ENCODE results near the gene PPP3R1. TPM values are rescaled to one million over a fixed set of nuclear protein-coding genes. Genes with fewer than 3 reads are reported as not detected.

Gene PPP3R1
- total and polyA plus RNA-seq, 2 of the 4 experiments (the other 2 are of a cell fraction): 9.1 to 17.3 TPM

GRCh38 chr2:68244456-68244855 lies 7.9 kb downstream of the PPP3R1 start:
- in situ Hi-C loops (cut with MboI; ENCODE audit: low sequenced_read_pairs): loop anchor here (10.0 kb wide), 1 partner anchor 50 kb away; no protein-coding TSS in a partner anchor
- Histone ChIP-seq H2AK9ac (replicated peaks; ENCODE audit: low read depth, low read length, poor library complexity) (no peak overlapping the region), H3K9me1 (ENCODE audit: insufficient read depth, low read length) (peaks cover 17% of the 10 kb centered on the region), H3K14ac (replicated peaks; ENCODE audit: low read depth, low read length) (no peak overlapping the region), H3K36me3 (ENCODE audit: control insufficient read depth, insufficient read depth, low read length) (peaks cover 10% of the 10 kb centered on the region), H3K27me3 (ENCODE audit: control insufficient read depth, insufficient read depth, low read length) (no peaks in the 10 kb centered on the region), H2BK20ac (ENCODE audit: low read depth, low read length) (no peak overlapping the region), H2AFZ (replicated peaks; ENCODE audit: low read length, poor library complexity) (no peak overlapping the region), H4K20me1 (ENCODE audit: insufficient read depth, low read length) (peaks cover 90% of the 10 kb centered on the region), H3K4me1 (ENCODE audit: control insufficient read depth, insufficient read depth, low read length) (peaks cover 21% of the 10 kb centered on the region), H3K4ac (ENCODE audit: low read depth, low read length) (no peak overlapping the region), H3K27ac (ENCODE audit: insufficient read depth, low read length) (no peak overlapping the region), H4K91ac (ENCODE audit: insufficient read depth, low read depth, low read length) (no peak overlapping the region), H2BK120ac (ENCODE audit: low read depth, low read length) (no peak overlapping the region), H3K56ac (ENCODE audit: extremely low read depth, insufficient read depth, low read length) (no peak overlapping the region), H4K8ac (ENCODE audit: low read depth in 2 of 2, low read length in 2 of 2) (no peak overlapping the region), H2BK5ac (ENCODE audit: low read depth, low read length, poor library complexity, severe bottlenecking) (no peak overlapping the region), H3K4me3 (ENCODE audit: insufficient read depth, low read depth, low read length) (no peak overlapping the region), H2BK15ac (ENCODE audit: low read depth, low read length) (no peak overlapping the region), H3K23ac (ENCODE audit: low read depth, low read length) (no peak overlapping the region), H4K5ac (ENCODE audit: low read depth, low read length) (no peak overlapping the region), H3K79me1 (ENCODE audit: low read depth in 1 of 2, low read length in 2 of 2) (peaks cover 0 to 56% of the 10 kb centered on the region in 2 experiments; a peak in 2 of 4 replicates), H3K18ac (ENCODE audit: low read depth, low read length) (no peak overlapping the region), H2AK5ac (ENCODE audit: low read depth, low read length) (no peak overlapping the region), H3K9me3 (ENCODE audit: control insufficient read depth, insufficient read depth, low read length) (no peaks in the 10 kb centered on the region), H3K9ac (ENCODE audit: low read depth, low read length) (no peak overlapping the region), H3K4me2 (ENCODE audit: low read depth, low read length) (no peak overlapping the region)
- TF ChIP-seq RAD21 (IDR thresholded peaks at IDR 0.05; ENCODE audit: low read length) (no peak), RFX5 (IDR thresholded peaks at IDR 0.05; ENCODE audit: low read depth, low read length) (no peak)
- TF ChIP-seq, protein P1, sequence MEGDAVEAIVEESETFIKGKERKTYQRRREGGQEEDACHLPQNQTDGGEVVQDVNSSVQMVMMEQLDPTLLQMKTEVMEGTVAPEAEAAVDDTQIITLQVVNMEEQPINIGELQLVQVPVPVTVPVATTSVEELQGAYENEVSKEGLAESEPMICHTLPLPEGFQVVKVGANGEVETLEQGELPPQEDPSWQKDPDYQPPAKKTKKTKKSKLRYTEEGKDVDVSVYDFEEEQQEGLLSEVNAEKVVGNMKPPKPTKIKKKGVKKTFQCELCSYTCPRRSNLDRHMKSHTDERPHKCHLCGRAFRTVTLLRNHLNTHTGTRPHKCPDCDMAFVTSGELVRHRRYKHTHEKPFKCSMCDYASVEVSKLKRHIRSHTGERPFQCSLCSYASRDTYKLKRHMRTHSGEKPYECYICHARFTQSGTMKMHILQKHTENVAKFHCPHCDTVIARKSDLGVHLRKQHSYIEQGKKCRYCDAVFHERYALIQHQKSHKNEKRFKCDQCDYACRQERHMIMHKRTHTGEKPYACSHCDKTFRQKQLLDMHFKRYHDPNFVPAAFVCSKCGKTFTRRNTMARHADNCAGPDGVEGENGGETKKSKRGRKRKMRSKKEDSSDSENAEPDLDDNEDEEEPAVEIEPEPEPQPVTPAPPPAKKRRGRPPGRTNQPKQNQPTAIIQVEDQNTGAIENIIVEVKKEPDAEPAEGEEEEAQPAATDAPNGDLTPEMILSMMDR (conservative IDR thresholded peaks at IDR 0.05; ENCODE audit: low read depth, low read length): peak; percentile 33; the same call in 1 of the 2 replicates
- TF ChIP-seq, protein P2, sequence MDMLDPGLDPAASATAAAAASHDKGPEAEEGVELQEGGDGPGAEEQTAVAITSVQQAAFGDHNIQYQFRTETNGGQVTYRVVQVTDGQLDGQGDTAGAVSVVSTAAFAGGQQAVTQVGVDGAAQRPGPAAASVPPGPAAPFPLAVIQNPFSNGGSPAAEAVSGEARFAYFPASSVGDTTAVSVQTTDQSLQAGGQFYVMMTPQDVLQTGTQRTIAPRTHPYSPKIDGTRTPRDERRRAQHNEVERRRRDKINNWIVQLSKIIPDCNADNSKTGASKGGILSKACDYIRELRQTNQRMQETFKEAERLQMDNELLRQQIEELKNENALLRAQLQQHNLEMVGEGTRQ (IDR thresholded peaks at IDR 0.05; ENCODE audit: low read depth, low read length): no peak
- ATAC-seq (ENCODE audit: low read depth) (0 out of 2 replicates have a peak, but pooled peaks have one; percentile 11), DNase-seq (no peak)
- WGBS, 2 experiments (ENCODE audit: extremely low coverage in 2 of 2, insufficient read length in 1 of 2): 100% methylated on average over 1 of the region's 2 CpGs; no CpG with 5 or more reads in 1 of the 2 experiments
- intact Hi-C loops (cut with micrococcal nuclease): loop anchor here (1.0 kb wide), 1 partner anchor 122 kb away; no protein-coding TSS in a partner anchor
- BruUV-seq (replicated peaks): no TSS peak
- dilution Hi-C loops (cut with HindIII; ENCODE audit: low sequenced_read_pairs, unreplicated experiment): no loop called here
- POLR2A ChIA-PET (ENCODE audit: unreplicated experiment): no interaction called here
- CTCF ChIA-PET: interaction anchor here (1.1 to 1.7 kb wide), 3 partner anchors 64 to 122 kb away, joined by 4 to 6 read pairs (median 4); no protein-coding TSS in a partner anchor
